Measurements from ENCODE around the gene PLA2G6.

- no peak for TF ChIP-seq CTCF (IDR thresholded peaks at IDR 0.05)
- TF ChIP-seq POLR2A (IDR thresholded peaks at IDR 0.05), result no peak
Observed at GRCh38 chr22:38081941-38082828, 99.4 kb downstream of the PLA2G6 start.
